GM12892 (cell line): ENCODE measurements around the gene WWC2.

ENCODE experiments used
- DNase-seq: peaks from one replicate; pipeline ENCODE4 v3.0.0; 2011; ENCODE audit not compliant: insufficient read length
- FAIRE-seq: peaks from 2 replicates; lab custom pipeline; 2011; peaks lifted over from hg19 to GRCh38; lab: Jason Lieb, UNC
- POLR2A ChIP-seq: IDR thresholded peaks from 2 replicates; pipeline ENCODE4 v1.6.1; 2011; ENCODE audit warnings: low read depth, low read length, control low read depth
- POLR2AphosphoS5 ChIP-seq: IDR thresholded peaks from 2 replicates; pipeline ENCODE4 v1.6.1; 2011; ENCODE audit warnings: low read depth, low read length, control low read depth
- TAF1 ChIP-seq: IDR thresholded peaks from 2 replicates; pipeline ENCODE4 v1.6.1; 2011; ENCODE audit warnings: low read depth, mild to moderate bottlenecking, control low read depth, low read length, borderline replicate concordance

WWC2 gene

GRCh38 chr4:183256343-183256742 lies 157.3 kb downstream of the WWC2 start:
- TF ChIP-seq POLR2AphosphoS5 = no peak
- no peak for TF ChIP-seq POLR2A
- TF ChIP-seq TAF1 = no peak
- FAIRE-seq (no peak), DNase-seq (no peak)

GRCh38 chr4:183256756-183257385 lies 157.8 kb downstream of the WWC2 start:
- FAIRE-seq = no peak
- peak; percentile 23 for DNase-seq
- TF ChIP-seq TAF1 (no peak), POLR2AphosphoS5 (no peak), POLR2A (no peak)

GRCh38 chr4:183257808-183258207 lies 158.8 kb downstream of the WWC2 start:
- TF ChIP-seq TAF1 = no peak
- no peak for TF ChIP-seq POLR2AphosphoS5
- TF ChIP-seq POLR2A = no peak
- FAIRE-seq (no peak), DNase-seq (no peak)

GRCh38 chr4:183260491-183261151 lies 161.6 kb downstream of the WWC2 start:
- TF ChIP-seq POLR2AphosphoS5 (no peak), POLR2A (no peak), TAF1 (no peak)
- no peak for FAIRE-seq
- no peak for DNase-seq

GRCh38 chr4:183261953-183262775 lies 163.1 kb downstream of the WWC2 start:
- no peak for DNase-seq
- TF ChIP-seq POLR2AphosphoS5 (no peak), POLR2A (no peak), TAF1 (no peak)
- FAIRE-seq = peak; percentile 27

- FAIRE-seq (no peak), DNase-seq (no peak)
- no peak for TF ChIP-seq POLR2A
- TF ChIP-seq POLR2AphosphoS5 = no peak
- TF ChIP-seq TAF1 = no peak
These were observed 163.7 kb downstream of the WWC2 start for GRCh38 chr4:183262776-183263100.

GRCh38 chr4:183263787-183264386 lies 164.8 kb downstream of the WWC2 start:
- DNase-seq (no peak), FAIRE-seq (no peak)
- no peak for TF ChIP-seq POLR2A
- TF ChIP-seq TAF1 = no peak
- no peak for TF ChIP-seq POLR2AphosphoS5

- DNase-seq (no peak), FAIRE-seq (no peak)
- TF ChIP-seq POLR2A (no peak), TAF1 (no peak), POLR2AphosphoS5 (no peak)
These were observed 165.6 kb downstream of the WWC2 start for GRCh38 chr4:183264614-183265013.

- no peak for DNase-seq
- FAIRE-seq = no peak
- TF ChIP-seq POLR2AphosphoS5 (no peak), POLR2A (no peak), TAF1 (no peak)
These were observed 167.3 kb downstream of the WWC2 start for GRCh38 chr4:183266371-183266770.

- no peak for FAIRE-seq
- no peak for DNase-seq
- TF ChIP-seq TAF1 = no peak
- no peak for TF ChIP-seq POLR2A
These were observed 169.5 kb downstream of the WWC2 start for GRCh38 chr4:183268556-183268955.

- DNase-seq (no peak), FAIRE-seq (no peak)
- TF ChIP-seq POLR2AphosphoS5 (no peak), TAF1 (no peak), POLR2A (no peak)
These were observed 173.3 kb downstream of the WWC2 start for GRCh38 chr4:183272384-183272783.
